Superior temporal gyrus (tissue), 1 donor: ENCODE results near the gene DYRK1A.

ENCODE experiments used
- DNase-seq: peaks from one replicate; pipeline ENCODE4 v3.0.0-alpha.2; 2016; ENCODE audit errors: extremely low spot score

The DYRK1A gene

DNA sequence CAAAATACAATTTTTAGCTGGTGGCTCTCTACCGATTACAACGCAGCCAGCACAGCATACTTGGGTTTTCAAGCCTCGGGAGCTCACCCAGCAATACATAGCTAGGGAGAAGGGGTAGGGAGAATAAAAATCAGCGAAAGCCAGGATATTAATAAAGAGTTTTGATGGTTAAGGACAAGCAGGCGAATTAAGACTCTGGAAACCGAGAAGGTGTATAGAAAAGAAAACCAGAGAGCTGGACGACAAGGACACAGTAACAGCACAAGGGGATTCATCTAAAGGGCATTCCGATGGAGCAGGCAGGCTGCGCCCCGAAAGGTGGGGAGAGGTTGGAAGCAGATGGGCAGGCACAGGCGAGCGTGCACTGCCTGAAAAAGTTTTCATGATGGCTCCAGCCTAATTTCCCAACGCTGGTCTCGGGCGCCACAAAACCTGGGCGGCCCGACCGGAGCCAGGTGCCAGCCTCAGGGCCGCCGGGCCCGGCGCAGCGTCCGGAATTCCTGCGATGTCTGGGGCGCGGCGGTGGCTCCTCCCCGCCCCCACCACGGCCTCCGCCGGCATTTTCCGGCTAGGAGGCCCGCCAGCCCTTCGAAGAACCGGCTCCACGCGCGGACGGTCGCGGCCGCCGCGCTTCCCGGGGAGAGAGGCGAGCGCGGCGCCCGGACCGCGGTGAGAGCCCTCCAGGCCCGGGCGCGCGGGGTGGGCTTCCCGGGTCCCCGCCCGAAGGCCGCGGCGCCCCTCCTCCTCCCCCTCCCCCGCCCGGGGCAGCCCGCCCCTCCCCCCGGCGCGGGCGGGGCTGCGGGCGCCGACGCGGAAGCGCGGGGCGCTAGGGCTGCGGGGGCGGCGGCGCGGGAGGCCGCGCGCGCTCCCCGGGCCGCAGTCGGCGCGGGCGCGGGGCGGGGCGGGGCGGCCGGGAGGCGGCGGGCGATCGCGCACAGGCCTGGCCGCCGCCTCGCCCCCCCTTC, 774 bp upstream of the DYRK1A start:
- peak; percentile 71 for DNase-seq

DNA sequence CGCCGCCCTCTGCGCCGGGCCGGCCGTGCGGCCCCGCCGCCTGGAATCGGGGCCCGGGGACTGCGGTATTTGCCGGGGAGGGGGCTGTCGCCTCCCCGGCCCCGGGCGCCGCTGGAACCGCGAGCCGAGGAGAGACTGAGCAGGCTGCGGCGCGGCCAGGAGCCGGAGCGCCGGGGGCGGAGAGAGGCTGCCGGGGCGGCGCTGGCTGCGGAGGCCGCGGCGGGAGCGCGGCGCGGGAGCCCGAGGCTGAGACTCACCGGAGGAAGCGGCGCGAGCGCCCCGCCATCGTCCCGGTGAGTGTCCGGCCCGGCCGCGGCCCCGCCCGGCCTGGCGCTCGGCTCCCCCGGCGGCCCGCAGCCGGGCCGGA, 746 bp downstream of the DYRK1A start:
- no peak for DNase-seq

DNA sequence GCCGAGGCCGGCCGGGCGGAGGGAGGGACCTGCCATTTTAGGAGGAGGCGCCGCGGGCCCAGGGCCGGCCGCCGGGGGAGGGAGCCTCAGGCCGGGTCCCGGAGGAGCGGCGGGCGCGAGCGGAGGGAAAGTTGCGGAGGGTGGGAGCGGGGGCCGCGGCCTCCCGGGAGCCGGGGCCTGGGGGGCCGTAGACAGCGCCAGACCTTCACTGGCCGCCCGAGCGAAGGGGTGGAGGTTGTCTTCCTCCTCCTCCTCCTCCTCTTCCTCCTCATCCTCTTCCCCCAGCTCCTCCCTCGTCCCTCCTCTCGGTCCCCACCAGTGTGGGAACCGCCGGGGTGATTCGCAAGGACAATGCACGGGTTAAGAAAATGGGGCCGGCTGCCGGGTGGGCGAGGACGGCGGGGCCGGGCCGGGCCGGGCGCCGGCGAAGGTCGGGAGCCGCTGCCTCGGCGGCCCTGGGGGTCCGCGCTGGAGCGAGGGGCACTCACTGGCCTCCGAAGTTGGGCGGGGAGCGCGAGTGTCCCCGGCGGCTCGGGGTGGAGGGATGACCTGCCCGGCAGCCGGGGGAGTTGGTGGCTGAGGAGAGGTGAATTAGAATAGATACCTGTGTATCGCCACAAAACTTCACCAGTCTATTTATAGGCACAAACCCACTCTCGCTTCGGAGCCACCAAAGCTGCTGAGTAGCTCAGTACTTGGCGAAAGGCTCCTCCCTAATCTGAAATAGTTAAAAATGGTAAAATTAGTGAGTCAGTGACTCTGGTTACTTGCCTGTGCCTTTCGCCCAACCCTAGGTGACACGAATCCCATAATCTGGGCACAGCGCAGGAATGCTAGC, 1.3 kb downstream of the DYRK1A start:
- no peak for DNase-seq

DNA sequence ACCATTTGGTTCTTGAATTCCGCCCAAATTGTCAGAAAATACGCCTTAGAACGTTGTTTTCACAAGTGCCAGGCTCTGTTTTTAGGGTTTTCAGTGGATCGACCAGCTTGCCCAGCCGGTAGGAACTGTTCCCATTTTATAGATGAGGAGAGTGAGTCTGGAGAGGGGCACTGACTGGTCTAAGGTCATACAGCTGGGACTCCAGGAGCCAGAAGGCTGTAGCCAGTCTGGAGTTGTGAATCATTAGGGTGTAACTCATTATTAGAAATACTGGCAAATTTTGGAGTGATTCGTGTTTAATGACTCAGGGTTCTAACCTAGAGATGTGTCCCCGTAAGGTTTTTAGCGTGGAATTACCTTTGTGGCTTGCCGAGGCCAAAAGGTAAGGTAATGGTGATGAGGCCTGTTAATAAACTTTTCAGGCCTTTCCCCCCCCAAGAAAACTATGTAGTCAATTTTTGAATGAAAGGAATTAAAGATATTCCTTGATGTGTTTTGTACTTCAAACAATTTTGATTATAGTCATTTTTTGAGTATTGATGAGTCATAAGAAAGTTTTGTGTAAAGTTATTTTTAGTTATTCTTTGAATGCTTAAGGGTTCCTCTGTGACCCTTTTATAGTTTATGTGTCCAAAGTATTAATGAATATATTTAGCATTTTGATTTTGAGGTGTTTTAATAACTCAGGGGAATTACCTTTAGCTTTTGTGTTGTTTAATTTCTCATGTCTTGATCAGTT, 2.1 kb downstream of the DYRK1A start:
- no peak for DNase-seq

DNA sequence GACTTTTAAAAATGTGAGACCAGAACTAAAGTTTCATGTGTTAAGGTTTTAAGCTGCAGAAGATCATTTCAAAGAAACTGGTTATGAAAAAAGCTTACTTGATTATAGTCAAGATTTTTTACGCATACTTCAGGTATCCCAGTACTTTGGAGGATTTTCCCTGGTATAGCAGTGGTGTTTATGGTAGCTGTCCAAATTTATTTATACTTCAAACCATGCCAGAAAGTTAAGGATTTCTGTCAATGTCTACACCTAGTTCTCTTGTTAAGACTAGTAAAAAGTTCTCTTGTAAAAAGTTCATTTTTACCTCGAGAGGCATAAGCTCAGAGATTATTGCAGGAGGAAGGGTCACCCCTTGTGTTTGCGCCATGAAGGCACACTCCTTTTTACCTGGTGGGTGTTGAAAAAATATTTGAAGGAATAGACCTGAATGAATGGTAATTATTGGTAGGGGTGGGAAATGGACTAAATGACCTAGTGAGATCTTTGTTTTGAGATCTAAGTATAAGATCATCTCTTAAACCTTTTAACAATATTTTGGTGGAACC, 2.8 kb downstream of the DYRK1A start:
- DNase-seq = no peak

DNA sequence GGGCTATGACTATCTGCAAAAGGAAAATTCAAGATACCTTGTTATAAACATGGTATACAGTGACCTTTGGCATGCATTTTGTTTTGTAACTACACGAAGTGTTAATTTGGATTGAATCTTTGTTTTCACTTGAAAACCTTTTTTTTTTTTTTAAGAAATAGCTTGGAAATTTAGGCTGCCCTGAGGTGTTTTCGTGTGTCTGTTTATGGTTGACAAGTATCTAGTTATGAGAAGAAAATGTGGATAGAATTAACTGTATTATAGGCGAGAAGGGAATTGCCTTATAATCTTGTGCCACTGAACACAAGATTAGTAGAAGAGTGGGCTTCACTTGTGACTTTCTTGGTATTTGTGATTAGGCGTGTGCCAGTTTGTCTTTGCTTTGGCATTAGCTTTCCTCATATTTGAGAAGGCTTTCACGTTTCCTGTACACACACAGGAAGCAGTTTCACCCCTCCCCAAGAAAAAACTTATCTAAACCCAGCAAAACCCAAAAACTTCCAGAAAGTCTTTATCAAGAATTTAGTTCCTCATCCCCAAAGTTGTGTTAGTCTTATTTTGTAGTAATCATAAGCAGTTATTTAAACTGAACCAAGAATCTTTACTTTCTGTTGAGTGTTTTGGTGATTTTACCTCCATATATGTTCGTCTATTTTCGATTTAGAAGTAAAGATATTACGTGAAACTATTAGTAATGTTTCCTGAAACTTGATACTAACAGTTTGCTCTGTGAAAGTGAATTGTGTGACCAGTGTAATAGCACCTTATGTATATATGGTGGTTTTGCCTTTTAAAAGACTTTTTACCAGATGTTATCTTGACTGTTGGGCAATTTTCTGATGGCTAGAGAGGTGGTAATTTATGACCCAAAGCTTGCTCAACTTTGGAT, 3.8 kb downstream of the DYRK1A start:
- DNase-seq = no peak

DNA sequence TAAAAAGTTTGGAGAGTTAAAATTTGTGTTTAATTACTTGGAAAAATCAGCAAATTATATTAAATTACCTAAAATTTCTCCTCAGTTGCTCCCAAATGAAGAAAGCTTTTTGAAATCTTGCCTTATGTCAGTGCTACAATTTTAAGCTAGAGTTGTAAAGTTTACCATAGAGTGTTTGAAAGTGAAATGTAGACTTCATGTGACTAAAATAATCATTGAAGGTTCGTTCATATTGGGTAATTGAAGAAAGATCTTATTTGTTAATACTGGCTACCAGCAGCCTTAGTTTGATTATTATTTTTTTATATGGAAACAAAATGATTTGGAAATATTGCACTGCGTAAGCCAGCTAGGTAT, 4.4 kb downstream of the DYRK1A start:
- no peak for DNase-seq

DNA sequence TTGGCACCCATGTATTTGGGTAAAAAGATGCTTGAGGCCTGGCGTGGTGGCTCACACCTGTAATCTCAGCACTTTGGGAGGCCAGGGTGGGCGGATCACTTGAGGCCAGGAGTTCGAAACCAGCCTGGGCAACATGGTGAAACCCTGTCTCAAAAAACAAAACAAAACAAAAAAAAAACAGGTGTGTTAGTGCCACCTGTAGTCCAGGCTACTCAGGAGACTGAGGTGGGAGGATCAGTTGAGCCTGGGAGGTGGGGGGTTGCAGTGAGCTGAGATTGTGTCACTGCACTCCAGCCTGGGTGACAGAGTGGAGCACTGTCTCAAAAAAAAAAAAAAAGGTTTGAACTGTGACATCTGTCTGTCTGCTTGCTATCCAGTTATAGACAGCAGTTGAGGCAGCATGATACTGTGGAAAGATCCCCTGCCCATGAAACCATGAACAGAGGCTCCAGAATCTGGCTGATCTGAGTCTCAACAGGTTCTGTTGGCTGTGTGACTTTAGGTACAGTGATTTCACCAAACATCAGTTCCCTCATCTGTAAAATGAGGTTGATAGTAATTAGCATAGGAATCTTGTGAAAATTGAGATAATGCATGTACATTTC, 5.7 kb downstream of the DYRK1A start:
- DNase-seq = no peak

DNA sequence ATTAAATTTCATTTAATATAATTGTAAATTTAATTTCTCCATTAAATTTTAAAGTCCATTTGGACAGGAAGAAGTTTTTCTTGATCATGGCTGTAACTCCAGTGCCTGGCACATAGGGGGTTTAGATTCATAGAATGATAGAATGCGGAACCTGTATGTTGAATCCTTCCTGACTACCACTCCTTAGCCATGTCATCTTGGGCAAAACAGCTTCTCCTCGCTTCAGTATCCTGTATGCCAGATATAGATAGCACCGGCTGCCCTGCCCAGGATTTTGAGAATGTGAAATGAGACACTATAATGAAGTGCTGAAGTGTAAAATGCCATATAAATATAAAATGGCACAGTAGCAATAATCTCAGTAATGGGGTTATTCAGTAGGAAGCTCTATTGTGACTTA, 6.4 kb downstream of the DYRK1A start:
- DNase-seq = no peak

DNA sequence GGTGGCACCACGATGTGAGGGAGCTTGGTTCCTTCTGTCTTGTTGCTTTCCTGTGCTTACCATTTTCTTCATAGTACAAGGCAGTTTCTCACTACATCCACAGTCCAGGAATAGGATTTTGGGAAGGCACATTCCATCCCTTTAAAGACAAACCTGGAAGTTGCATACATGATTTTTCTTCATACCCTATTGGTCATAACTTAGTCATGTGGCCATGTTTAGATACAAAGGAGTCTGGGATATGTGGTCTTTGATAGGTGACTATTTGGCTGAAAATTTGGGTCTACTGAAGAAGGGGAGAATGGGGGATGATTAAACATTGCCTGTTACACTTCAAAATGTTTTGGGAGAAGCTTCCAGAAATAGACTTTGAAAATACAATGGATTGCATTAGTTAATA, 7.0 kb downstream of the DYRK1A start:
- DNase-seq = no peak

DNA sequence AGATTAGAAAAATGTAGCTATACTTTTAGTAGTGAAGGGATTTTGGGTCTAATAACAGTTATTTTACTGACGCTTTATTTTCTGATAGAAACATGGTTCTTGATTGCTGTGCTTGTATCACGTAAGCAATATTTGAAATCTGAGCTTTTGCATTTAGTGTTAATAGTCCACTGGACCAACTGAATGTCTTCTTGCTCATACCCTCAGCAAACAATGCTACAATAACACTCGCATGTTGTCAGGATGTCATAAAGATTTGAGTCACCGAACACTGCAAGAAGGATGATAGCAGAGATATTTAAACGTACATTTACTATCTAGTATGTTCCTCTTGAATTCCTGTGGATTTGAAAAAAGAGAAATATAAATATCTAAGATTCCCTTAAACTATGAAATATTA, 7.5 kb downstream of the DYRK1A start:
- DNase-seq = no peak

DNA sequence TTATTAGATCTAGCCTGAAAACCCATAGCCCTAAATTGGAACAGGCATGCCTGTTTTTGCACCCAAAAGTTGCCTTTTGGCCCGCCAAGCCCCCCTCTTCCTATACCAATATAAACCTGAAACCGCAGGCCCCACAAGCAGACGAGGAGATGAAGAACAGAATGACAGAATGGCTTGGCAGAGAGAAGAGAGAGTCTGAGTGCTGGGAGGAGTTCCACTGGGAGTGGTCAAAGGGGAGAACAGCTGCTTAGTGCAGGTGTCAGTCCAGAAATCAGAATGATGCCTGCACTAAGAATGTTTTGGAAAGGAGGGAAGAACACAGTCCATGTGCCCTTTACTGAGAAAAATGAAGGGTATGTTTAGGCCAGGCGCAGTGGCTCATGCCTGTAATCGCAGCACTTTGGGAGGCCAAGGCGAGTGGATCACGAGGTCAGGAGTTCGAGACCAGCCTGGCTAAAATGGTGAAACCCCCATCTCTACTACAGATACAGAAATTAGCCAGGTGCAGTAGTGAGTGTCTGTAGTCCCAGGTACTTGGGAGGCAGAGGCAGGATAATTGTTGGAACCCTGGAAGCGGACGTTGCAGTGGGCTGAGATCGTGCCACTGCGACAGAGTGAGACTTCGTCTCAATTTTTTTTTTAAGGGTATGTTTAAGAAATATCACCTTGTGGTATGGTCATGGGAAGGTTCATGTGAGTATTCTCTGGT, 9.4 kb downstream of the DYRK1A start:
- DNase-seq = no peak

DNA sequence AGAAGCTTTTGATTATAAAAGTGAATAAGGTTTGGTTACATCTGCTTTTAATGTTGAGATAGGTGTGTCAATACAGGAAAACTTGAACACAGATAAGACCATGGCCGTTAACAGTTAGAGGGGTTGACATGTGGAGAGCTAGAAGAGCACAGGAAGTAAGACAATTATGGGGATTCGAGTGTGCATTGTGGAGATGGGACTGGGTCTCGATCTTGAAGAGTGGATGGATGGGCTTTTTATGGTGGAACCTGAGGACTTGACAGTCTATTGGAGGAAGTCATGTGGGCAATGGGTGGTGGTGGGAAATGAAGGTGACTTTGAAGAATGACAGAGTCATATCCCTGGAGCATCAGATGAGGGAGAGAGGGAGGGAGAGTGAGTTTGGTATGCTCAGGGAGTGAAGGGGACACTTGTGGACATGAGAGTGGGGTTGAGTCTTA, 12.1 kb downstream of the DYRK1A start:
- no peak for DNase-seq

DNA sequence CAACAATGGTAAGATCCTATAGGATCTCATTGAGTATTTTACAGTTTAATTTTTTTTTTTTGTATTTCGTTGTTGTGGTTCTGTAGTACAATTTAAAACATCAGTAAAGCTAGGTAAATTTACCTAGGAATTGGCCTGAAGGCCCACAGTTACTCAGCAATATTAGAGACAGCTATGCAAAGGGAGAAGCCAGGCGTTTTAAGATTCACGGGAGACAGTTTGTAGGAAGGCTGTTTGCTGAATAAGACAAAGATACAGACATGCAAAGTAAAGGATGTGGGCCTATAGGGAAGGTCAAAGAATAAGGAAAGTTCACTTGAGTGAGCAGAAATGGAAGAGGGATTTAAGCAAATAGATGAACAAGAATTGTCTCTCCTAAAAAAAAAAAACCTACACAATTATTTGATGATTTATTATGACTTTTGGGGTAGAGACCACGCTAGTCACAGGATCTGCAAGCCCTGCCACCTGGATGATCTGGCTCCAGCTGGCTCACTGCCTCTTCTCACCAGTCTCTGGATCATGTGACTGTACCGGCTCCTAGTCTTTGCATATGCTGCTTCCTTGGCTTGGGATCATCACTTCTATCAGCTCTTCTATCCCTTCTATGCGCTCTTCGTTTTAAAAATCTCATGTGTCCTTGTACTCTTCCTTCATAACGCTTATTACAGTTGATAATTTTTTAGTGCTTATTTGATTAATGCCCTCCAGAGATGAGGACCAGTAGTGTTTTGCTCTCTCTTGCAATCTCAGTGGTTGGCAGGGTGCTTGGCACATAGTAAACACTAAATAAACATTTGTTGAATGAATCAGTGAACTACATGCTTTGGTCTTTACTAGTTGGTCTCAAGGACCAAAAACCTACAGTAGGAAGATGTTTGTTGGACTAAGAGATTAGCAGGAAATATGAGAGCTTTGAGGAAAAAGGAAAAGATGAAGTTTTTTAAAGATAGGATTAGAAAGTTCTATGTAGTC, 14.1 kb downstream of the DYRK1A start:
- no peak for DNase-seq

DNA sequence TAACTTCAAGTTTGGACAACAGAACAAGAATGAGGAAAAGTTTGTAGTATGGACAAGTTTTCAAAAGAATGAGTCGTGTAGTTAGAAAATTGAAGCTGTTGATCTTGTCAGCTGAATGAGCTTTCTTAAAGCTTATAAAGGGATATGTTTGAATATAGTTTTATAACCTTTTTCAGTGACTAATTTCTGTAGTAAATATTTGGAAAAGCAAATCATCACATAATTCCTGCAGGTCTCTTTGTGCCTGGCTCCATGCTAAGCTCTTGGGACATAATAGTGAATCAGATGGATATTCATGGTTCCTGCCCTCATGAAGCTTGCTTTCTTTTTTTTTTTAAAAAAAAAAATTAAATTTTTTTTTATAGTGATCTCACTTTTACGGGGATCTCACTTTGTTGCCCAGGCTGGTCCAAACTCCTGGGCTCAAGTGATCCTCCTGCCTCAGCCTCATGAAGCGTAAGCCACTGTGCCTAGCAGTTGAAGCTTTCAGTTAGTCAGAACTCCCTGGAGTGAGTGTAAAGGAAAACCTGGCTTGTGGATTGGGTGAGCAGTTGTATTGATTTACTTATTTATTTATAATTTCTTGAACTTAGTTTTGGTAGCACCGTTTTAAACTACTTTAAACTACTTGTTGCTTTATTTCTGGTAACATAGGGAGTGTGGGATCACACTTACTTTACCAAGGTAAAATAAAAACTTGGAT, 15.5 kb downstream of the DYRK1A start:
- no peak for DNase-seq

DNA sequence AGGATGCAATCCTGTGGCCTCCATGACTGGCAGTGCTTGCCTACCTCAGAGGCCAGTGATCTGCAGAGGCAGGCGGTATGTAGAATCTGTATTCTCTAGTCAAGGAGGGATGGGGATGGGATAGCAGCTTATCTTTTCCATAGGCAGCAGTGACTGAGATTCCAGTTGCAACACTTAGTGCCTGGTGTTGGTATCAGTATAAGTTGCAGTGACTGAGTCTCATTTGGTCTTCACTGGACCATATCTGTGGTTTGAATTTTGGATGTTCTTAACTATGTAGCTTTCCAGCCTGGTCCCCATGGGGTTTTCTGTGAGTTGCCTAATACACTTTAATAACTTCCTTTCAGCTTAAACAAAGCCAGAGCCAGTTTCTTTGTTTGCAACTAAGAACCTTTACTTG, 16.5 kb downstream of the DYRK1A start:
- no peak for DNase-seq

DNA sequence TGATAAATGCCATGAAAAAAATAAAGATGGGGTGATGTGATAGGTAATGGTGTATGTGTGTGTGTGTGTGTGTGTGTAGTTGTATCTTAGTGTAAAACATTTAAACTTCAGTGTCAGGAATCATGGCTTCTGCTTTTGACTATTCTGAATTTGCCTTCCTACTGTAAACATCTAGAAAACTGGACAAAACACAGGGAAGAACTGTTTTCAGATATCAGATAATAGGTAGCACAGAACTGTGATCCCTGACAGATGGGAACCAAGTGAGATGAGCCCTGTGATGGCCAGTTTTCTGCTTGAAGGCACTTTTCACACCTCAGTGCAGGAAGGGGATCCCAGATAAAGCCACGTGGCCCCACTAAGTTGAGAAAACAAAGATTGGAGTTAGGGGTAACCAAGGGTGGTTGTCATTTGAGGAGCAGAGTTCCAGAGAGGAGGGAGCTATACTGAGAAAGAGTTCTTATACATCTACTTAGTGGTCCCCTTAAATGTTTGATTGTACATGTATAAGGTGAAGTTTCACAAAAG, 17.3 kb downstream of the DYRK1A start:
- DNase-seq = no peak

DNA sequence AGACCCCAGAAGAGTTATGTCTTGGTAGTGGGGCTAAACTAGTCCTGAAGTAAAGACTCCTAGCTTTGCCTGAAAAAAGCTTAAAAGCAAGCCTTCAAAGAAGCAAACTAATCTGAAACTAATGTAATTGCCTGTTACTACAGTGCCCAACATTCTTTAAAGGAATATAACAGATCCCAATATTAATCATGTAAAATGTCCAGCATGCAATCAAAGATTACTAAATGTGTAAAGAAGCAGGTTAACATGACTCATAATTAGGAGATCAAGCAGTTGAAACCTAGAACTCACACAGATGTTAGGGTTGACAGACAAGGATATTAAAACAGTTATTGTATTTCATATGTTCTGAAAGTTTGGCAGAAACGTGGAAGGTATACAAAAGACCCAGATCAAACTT, 17.8 kb downstream of the DYRK1A start:
- no peak for DNase-seq
